Stimulated activated CD8-positive, alpha-beta memory T cell treated with anti-CD3 and anti-CD28 coated beads, Interleukin-12 subunit alpha, Interleukin-12 subunit beta, amount 100 ng/mL, for 24 hours (primary cell): ENCODE results near the gene IL36RN.

Source experiments
- DNase-seq: peaks from one replicate; pipeline ENCODE4 v3.0.0-alpha.2; 2020; ENCODE audit errors: extremely low read depth

IL36RN gene

GRCh38 chr2:113050921-113051895 is 7.8 kb upstream of the IL36RN start:
- DNase-seq, result no peak

- DNase-seq, result no peak
Observed at GRCh38 chr2:113052396-113052917, 6.5 kb upstream of the IL36RN start, which contains the start of gene IL36B. Gene IL36B, minus strand, starts transcription at chr2:113052867.

DNA sequence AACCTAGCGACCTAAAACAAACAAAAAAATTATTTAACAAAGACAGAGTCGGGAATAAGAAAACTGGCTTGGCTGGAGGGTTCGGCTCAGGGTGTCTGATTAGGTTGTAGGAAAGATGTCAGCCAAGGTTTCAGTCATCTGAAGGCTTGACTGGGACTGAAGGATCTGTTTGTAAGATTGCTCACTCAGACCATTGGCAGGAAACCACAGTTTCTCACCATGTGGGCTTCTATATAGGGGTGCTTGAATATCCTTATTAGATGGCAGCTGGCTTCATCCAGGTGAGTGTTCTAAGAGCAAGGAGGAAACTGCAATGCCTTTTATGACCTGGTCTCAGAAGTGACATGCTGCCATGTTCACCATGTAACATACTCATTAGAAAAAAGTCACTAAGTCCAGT is 5.3 kb upstream of the IL36RN start:
- DNase-seq, result no peak

- no peak for DNase-seq
Observed at GRCh38 chr2:113054066-113054465, 4.9 kb upstream of the IL36RN start.

DNA sequence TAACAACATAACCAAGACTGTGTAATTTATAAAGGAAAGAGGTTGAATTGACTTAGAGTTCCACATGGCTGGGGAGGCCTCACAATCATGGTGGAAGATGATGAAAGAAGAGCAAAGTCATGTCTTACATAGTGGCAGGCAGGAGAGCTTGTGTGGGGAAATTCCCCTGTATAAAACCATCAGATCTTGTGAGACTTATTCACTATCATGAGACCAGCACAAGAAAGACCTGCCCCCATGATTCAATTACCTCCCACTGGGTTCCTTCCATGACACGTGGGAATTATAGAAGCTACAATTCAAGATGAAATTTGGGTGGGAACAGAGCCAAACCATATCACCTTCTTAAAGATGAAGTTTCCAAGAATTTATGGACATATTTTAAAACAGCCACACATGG is 2.5 kb upstream of the IL36RN start:
- DNase-seq, result no peak

- DNase-seq, result no peak
Observed at GRCh38 chr2:113057117-113057516, 1.9 kb upstream of the IL36RN start.

- no peak for DNase-seq
Observed at GRCh38 chr2:113058411-113058994, 495 bp upstream of the IL36RN start.

DNA sequence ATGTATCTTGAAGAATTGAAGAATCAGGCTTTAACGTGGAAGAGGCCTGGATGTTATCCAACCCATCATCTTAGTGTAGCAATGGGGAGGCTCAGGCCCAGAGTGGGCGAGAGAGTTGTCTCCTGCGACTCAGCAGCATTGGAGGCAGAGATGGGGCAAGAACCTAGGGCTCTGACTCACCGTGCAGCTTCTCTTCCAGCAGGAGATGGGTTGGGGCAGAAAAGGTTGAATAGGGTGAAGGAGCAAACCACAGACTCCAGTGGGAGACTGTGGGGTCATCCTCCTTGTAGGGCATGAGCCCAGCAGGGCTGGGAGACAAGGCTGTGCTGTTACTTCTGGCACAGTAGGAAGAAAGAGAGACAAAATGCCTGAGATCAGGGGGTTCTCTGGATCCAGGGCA is 1.4 kb downstream of the IL36RN start:
- no peak for DNase-seq

DNA sequence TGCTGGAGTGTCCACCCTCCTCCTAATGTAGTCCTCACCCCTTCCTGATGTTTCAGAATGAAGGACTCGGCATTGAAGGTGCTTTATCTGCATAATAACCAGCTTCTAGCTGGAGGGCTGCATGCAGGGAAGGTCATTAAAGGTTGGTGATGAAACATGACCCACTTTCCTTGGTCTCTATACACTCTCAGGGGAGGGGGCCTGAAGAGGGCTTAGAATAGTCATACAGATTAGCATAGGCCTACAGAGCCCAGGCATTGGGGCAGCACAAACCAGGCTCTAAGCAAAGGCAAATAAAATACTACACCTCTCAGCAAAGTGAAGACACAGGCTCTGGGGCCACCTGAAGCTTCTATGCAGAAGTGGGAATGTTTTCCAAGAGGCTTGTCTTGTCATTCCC is 1.8 kb downstream of the IL36RN start:
- no peak for DNase-seq

DNA sequence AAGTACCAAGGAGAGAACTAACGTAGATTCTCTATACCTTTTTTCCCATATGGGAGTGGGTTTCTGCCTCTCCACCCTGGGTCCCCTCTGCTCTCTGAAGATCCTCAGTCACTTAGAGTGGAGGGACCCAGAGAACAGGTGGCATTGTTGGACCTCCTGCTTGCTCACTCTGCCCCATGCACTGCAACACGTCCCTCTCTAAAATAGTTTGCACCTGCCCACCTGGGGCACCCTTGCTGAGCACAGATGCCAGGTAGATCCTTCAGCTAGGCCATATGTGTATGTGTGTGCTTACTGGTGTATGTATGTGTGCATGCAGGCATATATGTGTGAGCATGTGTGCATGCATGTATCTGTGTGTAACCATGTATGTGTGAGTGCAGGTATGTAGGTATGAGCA is 2.2 kb downstream of the IL36RN start:
- DNase-seq, result no peak

DNA sequence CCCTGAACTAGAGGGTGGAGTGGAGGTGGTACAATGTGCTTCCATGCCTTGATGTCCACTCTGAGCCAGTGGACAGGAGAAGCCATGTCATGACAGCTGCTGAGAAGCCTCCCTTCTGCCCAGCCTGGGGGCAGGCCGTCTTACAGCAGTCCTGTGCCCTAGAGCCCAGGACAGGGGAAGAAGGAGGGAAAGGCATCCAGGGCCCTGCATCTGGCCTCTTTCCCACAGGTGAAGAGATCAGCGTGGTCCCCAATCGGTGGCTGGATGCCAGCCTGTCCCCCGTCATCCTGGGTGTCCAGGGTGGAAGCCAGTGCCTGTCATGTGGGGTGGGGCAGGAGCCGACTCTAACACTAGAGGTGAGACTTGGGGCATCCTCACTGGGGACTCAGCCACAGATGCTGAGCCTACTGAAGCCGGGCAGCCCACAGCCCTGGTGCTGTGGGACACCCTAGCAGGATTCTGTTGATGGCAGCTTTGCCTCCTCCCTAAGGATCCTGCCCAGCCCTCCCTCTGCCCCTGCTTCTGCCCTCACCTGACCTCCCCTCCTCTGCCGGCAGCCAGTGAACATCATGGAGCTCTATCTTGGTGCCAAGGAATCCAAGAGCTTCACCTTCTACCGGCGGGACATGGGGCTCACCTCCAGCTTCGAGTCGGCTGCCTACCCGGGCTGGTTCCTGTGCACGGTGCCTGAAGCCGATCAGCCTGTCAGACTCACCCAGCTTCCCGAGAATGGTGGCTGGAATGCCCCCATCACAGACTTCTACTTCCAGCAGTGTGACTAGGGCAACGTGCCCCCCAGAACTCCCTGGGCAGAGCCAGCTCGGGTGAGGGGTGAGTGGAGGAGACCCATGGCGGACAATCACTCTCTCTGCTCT is 3.1 kb downstream of the IL36RN start:
- DNase-seq, result no peak

- no peak for DNase-seq
Observed at GRCh38 chr2:113064281-113064680, 5.3 kb downstream of the IL36RN start.

GRCh38 chr2:113064898-113065297 is 5.9 kb downstream of the IL36RN start:
- DNase-seq, result no peak

- no peak for DNase-seq
Observed at GRCh38 chr2:113067681-113068080, 8.7 kb downstream of the IL36RN start, which contains the start of gene IL1F10. Gene IL1F10, plus strand, starts transcription at chr2:113067970. Its CDS starts 4,769 bp downstream, at chr2:113072739.

GRCh38 chr2:113068249-113068648 is 9.3 kb downstream of the IL36RN start:
- no peak for DNase-seq

DNA sequence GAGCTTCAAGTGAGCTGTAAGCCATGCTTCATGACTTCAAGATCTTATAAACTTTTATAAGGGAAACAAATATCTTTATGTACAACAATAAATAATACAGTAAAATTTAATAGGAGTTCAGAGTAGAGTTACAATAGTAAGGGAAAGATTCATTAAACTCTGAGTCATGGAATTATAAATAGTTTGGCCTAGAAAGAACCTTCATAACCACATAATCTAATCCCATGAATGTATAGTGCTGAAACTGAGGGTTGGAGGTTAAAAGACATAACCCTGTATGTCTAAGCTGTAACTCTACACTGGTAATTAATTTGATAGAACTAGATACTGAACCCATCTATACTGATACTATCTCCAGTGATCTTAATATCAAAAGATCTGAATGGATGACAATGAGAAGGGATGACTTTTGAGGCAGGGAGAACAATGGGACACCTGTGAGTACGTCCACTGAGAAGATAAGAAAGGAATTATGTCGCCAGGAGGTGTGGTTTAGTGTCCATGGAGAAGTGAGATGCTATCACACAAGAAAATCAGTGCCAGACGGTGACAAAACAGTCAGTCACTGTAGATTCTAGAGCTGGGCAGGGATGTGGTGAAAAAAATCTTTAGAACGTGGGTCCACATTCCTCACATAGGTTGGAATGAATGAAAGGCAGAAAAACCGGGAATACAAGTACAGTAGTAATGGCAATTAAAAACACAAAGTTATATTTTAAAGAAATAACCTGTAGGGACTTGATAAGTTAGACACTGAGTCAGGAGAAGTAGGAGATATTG is 9.9 kb downstream of the IL36RN start:
- DNase-seq, result no peak

DNA sequence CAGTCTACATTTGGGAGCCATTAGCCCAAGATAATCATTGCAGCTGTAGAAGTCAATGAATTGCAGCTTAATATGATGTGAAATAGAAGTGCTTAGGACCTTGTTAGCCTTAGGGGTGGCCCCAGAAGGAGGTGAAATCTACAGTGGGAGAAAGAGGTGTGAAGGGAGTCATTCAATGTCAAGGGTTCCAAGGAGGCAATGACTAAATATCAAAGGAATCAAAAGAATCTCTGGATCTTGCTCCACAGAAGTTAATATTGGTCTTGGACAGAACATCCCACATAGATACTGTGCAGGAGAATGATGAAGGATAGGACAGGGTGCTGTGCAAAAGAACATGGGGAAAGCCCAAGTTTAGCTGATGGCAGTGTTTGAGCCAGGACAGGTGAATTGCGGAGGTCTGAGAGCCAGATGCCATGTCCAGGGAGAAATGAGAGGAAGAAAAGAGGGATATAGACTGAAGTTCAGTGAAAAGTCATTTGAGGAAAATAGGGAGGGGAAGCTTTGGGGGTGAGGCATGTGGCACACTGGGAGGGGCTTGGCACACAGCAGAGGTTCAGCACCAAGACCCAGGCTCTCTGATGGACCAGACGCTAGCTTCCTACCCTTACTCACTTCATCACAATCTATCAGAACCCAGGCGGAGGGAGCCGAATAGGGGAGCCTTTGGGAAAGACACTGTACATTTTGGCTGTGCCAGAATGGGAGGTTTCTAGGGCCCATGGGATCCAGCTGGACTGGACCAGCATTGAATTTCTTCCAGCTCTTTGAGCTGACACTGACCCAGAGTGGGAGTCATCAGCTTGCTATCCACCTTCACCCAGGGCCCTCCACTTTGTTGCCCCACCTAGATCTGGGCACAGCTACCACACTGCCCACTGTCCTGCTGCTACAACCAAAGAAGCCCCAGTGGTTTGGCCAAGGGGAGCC is 10.9 kb downstream of the IL36RN start:
- DNase-seq, result no peak

DNA sequence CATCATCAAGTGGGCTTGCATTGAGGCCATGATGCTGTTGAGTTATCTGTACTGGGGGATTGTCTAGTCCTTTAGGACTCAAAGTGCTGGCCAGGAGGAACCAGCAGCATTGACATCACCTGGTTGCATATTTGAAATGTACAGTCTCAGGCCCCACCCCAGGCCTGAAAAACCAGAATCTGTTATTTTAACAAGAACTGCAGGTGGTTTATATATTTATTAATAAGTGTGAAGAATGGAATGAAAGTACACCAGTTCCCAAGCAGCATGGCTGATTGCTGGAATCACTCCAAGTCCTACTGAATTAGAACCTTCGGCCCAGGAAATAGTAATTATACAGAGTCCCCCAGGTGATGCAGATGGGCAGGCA is 11.6 kb downstream of the IL36RN start:
- no peak for DNase-seq

GRCh38 chr2:113072584-113072983 is 13.6 kb downstream of the IL36RN start:
- no peak for DNase-seq

- DNase-seq, result no peak
Observed at GRCh38 chr2:113073325-113073834, 14.4 kb downstream of the IL36RN start.
